Activated T-helper 1 cell treated with anti-CD3 and anti-CD28 coated beads, Interleukin-12 subunit alpha, Interleukin-12 subunit beta, Interleukin-2, Interleukin-4 antibody, amounts not matched to agents 30 ng/mL and 10 ng/mL and 1 ng/mL, durations not matched to agents 14 hours and 24 hours and 36 hours (primary cell): ENCODE data around the gene FAM131A. TPM values are rescaled to one million over a fixed set of nuclear protein-coding genes. Genes with fewer than 3 reads are reported as not detected.

Experiments
- DNase-seq: peaks from one replicate; pipeline ENCODE4 v3.0.0; 2021; ENCODE audit warnings: low spot score
- H3K27ac Mint-ChIP-seq: one replicate; pipeline ENCODE4 v1.8.0; 2021; ENCODE audit warnings: mild to moderate bottlenecking, mixed read lengths
- H3K27me3 Mint-ChIP-seq: one replicate; pipeline ENCODE4 v1.8.0; 2022; ENCODE audit warnings: mild to moderate bottlenecking, moderate library complexity, mixed read lengths; ENCODE audit not compliant: insufficient read depth
- H3K36me3 Mint-ChIP-seq: one replicate; pipeline ENCODE4 v1.8.0; 2021; ENCODE audit warnings: low read depth, mixed read lengths
- H3K4me1 Mint-ChIP-seq: one replicate; pipeline ENCODE4 v1.8.0; 2021; ENCODE audit warnings: low read depth, mixed read lengths
- H3K4me3 Mint-ChIP-seq: one replicate; pipeline ENCODE4 v1.8.0; 2021; ENCODE audit warnings: mild to moderate bottlenecking, moderate library complexity, mixed read lengths
- H3K9me3 Mint-ChIP-seq: one replicate; pipeline ENCODE4 v1.8.0; 2021; ENCODE audit warnings: mixed read lengths
- intact Hi-C: fragments of 100-400 bp; cut with micrococcal nuclease; formaldehyde crosslinking; loops from one replicate; pipeline ENCODE4 v1.15.1; 2024
- total RNA-seq: library from RNA; stranded (reverse); gene quantifications from 2 replicates; pipeline ENCODE4 v1.2.3, GENCODE V29; 2022

The FAM131A gene
- total RNA-seq, 1 donor from 2014 or later = 9.2 TPM

DNA sequence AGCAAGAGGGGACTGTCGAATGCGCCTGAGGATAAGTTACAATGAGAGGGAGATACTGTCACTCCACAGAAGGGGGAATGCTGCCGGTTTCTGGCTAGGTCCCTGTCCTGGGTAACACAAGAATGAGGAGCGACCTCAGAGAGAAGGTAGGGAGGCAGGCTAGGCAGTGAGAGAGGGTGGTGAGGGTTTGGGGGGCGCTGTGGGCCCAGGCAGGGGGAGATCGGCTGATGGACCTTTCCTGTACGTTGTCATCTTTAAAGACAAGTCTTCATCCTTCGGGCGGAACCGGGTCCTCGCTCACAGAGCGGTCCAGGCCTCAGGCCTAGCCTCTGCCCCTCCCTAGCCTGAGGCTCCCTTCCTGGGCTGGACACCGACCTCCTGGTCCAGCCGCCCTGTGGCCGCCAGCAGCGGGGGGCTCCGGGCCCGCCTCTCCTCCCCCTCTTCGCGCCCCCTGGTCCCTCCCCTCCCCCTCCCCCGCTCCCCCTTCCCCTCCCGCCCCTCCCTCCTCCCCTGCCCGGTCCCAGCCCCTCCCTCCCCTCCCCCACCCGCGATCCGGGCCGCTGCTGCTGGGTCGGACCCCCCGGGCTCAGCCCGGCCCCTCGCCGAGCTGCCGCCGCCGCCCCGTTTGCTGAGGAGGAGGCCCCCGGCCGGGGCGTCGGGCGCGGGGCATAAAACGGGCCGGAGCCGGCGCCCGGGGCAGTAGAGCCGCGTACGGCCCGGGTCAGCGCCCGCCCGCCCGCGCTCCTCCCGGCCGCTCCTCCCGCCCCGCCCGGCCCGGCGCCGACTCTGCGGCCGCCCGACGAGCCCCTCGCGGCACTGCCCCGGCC, 42.2 kb downstream of the FAM131A start, which contains the start of gene CHRD:
Gene CHRD, plus strand, starts transcription at position 697 of the 827 bp plus-strand sequence. CDS start 265 bp downstream, outside the sequence.
- no peak for DNase-seq
- Mint-ChIP-seq H3K9me3 (no peaks in the 10 kb centered on the region), H3K27ac (no peak within 1 kb of the TSS), H3K27me3 (peaks cover 71% of the 10 kb centered on the region), H3K4me3 (peak within 1 kb of the TSS; percentile 40), H3K36me3 (no peaks in the 10 kb centered on the region), H3K4me1 (no peaks in the 10 kb centered on the region)
- intact Hi-C loops = no loop called here

DNA sequence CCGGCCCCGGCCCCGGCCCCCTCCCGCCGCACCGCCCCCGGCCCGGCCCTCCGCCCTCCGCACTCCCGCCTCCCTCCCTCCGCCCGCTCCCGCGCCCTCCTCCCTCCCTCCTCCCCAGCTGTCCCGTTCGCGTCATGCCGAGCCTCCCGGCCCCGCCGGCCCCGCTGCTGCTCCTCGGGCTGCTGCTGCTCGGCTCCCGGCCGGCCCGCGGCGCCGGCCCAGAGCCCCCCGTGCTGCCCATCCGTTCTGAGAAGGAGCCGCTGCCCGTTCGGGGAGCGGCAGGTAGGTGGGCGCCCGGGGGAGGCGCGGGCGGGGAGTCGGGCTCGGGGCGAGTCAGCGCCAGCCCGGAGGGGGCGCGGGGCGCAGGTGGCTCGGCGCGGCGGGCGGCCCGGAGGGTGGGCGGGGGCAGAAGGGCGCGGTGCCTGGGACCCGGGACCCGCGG, 42.8 kb downstream of the FAM131A start:
- H3K27me3 Mint-ChIP-seq = peaks cover 71% of the 10 kb centered on the region
- intact Hi-C loops = no loop called here
- H3K4me1 Mint-ChIP-seq = no peaks in the 10 kb centered on the region
- H3K36me3 Mint-ChIP-seq = no peaks in the 10 kb centered on the region
- DNase-seq = no peak
- H3K4me3 Mint-ChIP-seq = no peak overlapping the region
- H3K27ac Mint-ChIP-seq = no peak overlapping the region
- no peaks in the 10 kb centered on the region for H3K9me3 Mint-ChIP-seq

DNA sequence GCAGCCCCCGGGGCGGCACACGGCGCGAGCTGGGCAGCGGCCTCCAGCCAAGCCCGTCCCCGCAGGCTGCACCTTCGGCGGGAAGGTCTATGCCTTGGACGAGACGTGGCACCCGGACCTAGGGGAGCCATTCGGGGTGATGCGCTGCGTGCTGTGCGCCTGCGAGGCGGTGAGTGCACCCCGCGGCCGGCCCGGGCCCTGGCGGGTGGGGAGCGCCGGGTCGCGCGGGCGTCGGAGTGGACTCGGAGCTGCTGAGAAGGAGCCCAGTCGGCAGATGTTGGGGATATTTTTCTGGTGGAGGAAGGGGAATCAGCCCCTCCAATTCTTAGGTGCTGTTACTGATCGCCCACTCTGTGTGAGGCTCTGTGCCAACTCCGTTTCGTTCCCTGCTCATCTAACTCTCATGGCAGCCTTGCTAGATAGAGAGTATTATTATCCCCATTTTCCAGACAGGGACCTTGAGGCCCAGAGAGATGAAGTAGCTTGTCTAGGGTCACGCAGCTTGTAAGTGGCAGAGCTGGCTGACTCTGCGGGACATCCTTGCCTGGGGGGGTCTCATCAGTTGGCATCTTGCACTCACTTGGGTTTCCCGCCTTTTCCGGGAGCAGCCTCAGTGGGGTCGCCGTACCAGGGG, 43.3 kb downstream of the FAM131A start:
- Mint-ChIP-seq H3K4me3 (peak overlapping the region; percentile 33), H3K27me3 (peaks cover 69% of the 10 kb centered on the region), H3K27ac (no peak overlapping the region), H3K9me3 (no peaks in the 10 kb centered on the region), H3K4me1 (no peaks in the 10 kb centered on the region), H3K36me3 (no peaks in the 10 kb centered on the region)
- DNase-seq = no peak
- intact Hi-C loops = no loop called here

DNA sequence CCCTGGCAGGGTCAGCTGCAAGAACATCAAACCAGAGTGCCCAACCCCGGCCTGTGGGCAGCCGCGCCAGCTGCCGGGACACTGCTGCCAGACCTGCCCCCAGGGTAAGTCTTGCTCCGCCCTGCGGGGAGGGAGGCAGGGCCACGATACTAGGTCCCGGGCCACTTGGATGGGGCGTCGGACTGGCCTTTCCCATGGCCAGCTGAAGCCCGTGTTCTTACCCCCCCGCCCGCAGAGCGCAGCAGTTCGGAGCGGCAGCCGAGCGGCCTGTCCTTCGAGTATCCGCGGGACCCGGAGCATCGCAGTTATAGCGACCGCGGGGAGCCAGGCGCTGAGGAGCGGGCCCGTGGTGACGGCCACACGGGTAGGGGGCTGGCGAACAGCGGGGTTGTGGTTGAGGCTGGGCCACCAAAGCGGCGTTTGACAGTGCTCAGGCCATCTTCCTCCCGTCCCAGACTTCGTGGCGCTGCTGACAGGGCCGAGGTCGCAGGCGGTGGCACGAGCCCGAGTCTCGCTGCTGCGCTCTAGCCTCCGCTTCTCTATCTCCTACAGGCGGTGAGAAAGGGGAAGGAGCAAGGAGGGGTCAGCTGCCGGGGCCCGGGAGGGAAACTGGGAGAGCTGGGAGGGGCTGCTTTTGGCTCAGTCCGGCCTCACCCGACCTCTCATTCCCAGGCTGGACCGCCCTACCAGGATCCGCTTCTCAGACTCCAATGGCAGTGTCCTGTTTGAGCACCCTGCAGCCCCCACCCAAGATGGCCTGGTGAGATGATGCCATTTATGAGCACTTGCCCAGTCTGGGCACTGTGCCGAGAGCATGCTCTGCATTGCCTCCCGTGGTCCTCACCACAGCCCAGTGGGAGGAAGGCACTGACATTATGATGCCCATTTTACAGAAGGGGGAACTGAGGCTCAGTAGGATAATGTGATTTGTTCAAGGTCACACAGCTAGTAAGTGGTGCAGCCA, 44.1 kb downstream of the FAM131A start:
- H3K36me3 Mint-ChIP-seq = no peaks in the 10 kb centered on the region
- no peaks in the 10 kb centered on the region for H3K4me1 Mint-ChIP-seq
- no peak for DNase-seq
- H3K9me3 Mint-ChIP-seq = no peaks in the 10 kb centered on the region
- no peak overlapping the region for H3K27ac Mint-ChIP-seq
- H3K4me3 Mint-ChIP-seq = no peak overlapping the region
- intact Hi-C loops = no loop called here
- peaks cover 65% of the 10 kb centered on the region for H3K27me3 Mint-ChIP-seq

DNA sequence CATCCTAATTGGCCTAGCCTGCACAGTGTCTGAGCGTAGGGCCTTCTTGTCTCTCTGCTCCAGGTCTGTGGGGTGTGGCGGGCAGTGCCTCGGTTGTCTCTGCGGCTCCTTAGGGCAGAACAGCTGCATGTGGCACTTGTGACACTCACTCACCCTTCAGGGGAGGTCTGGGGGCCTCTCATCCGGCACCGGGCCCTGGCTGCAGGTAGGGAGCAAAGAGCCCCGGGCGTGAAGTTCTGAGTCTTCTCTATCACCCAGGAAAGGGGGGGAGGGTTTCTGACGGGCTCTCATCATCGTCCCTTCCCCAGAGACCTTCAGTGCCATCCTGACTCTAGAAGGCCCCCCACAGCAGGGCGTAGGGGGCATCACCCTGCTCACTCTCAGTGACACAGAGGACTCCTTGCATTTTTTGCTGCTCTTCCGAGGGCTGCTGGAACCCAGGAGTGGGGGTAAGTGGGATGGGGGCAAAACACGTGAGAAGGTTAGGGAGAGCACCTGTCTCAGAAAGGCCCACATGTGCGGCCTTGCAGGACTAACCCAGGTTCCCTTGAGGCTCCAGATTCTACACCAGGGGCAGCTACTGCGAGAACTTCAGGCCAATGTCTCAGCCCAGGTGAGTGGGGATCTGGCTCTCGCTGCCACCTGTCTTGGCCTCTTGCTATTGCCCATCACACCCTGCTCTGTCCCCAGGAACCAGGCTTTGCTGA, 45.1 kb downstream of the FAM131A start:
- H3K36me3 Mint-ChIP-seq = no peaks in the 10 kb centered on the region
- H3K27ac Mint-ChIP-seq = no peak overlapping the region
- no peak for DNase-seq
- H3K4me1 Mint-ChIP-seq = no peaks in the 10 kb centered on the region
- H3K9me3 Mint-ChIP-seq = no peaks in the 10 kb centered on the region
- H3K4me3 Mint-ChIP-seq = no peak overlapping the region
- intact Hi-C loops = no loop called here
- H3K27me3 Mint-ChIP-seq = peaks cover 56% of the 10 kb centered on the region

DNA sequence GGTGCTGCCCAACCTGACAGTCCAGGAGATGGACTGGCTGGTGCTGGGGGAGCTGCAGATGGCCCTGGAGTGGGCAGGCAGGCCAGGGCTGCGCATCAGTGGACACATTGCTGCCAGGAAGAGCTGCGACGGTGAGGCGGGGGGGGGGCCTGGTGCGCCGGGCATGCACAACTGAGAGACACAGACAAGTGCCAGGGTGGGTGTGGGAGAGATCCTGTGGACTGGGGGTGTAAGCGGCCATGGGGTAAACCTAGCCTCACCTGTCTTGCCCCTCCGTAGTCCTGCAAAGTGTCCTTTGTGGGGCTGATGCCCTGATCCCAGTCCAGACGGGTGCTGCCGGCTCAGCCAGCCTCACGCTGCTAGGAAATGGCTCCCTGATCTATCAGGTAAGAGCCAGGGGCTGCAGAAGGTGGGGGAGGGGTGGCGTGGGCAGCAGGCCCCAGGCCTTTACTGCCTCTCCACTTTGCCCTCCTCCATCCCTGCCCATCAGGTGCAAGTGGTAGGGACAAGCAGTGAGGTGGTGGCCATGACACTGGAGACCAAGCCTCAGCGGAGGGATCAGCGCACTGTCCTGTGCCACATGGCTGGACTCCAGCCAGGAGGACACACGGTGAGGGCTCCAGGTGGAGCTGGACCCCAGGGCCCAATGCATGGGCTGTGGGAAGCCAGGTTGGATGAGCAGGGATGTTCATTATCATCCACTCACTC, 45.8 kb downstream of the FAM131A start:
- H3K9me3 Mint-ChIP-seq = no peaks in the 10 kb centered on the region
- intact Hi-C loops = no loop called here
- H3K27ac Mint-ChIP-seq = no peak overlapping the region
- H3K27me3 Mint-ChIP-seq = peaks cover 51% of the 10 kb centered on the region
- DNase-seq = no peak
- H3K36me3 Mint-ChIP-seq = no peaks in the 10 kb centered on the region
- H3K4me3 Mint-ChIP-seq = no peak overlapping the region
- no peaks in the 10 kb centered on the region for H3K4me1 Mint-ChIP-seq

DNA sequence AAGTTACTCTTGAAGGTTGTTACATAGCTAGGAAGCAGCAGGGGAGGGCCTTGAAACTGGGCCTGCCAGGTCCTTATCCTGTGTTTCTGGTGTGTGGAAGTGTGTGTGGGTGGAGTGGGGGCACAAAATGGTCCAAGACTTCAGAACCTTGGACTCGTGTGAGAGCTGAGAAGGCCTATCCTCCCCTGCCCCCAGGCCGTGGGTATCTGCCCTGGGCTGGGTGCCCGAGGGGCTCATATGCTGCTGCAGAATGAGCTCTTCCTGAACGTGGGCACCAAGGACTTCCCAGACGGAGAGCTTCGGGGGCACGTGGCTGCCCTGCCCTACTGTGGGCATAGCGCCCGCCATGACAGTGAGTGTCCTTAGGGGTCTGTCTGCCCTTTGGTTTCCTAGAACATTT, 46.9 kb downstream of the FAM131A start:
- intact Hi-C loops = no loop called here
- Mint-ChIP-seq H3K27me3 (peaks cover 42% of the 10 kb centered on the region), H3K4me1 (no peaks in the 10 kb centered on the region), H3K27ac (no peak overlapping the region), H3K9me3 (no peaks in the 10 kb centered on the region), H3K36me3 (no peaks in the 10 kb centered on the region), H3K4me3 (no peak overlapping the region)
- DNase-seq = no peak

DNA sequence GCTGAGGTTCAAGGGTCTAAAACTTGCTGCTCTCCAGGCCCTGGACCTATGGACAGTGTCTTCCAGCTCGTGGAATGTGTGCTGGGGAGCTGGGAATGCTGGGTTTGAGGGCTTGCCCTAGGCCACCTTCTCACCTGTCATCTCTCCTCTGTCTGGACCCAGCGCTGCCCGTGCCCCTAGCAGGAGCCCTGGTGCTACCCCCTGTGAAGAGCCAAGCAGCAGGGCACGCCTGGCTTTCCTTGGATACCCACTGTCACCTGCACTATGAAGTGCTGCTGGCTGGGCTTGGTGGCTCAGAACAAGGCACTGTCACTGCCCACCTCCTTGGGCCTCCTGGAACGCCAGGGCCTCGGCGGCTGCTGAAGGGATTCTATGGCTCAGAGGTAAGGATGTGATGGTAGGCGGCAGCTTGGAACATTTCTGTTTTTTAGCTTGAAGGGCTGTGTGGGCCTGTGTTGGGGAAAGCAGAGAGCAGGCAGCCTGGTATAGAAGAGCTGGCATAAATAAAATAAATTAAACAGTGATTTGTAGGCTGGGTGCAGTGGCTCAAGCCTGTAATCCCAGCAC, 47.5 kb downstream of the FAM131A start:
- Mint-ChIP-seq H3K36me3 (no peaks in the 10 kb centered on the region), H3K27me3 (peaks cover 43% of the 10 kb centered on the region), H3K4me3 (no peak overlapping the region), H3K9me3 (no peaks in the 10 kb centered on the region), H3K4me1 (no peaks in the 10 kb centered on the region), H3K27ac (no peak overlapping the region)
- DNase-seq = no peak
- intact Hi-C loops = no loop called here

DNA sequence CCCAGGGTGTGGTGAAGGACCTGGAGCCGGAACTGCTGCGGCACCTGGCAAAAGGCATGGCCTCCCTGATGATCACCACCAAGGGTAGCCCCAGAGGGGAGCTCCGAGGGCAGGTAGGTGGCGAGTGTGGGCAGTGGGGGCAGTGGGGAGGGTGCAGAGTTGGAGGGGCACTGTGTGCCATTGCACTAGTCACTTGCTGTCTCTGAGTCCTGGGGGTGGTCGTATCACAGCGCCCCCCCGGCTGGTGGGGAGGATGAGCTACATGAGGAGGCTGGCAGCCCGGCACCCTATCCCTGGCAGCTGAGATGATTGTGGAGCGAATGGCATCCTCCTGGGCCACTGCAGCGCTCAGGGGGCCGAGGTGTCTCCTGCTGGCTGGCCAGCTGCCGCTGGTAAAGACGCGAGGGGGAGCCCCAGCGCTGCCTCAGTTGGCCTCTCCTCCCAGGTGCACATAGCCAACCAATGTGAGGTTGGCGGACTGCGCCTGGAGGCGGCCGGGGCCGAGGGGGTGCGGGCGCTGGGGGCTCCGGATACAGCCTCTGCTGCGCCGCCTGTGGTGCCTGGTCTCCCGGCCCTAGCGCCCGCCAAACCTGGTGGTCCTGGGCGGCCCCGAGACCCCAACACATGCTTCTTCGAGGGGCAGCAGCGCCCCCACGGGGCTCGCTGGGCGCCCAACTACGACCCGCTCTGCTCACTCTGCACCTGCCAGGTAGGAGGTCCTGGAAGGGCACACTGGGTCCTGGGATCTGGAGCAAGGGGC, 48.8 kb downstream of the FAM131A start:
- DNase-seq = no peak
- Mint-ChIP-seq H3K27ac (no peak overlapping the region), H3K36me3 (no peaks in the 10 kb centered on the region), H3K9me3 (no peaks in the 10 kb centered on the region), H3K4me1 (no peaks in the 10 kb centered on the region), H3K4me3 (no peak overlapping the region), H3K27me3 (peaks cover 42% of the 10 kb centered on the region)
- intact Hi-C loops = no loop called here

DNA sequence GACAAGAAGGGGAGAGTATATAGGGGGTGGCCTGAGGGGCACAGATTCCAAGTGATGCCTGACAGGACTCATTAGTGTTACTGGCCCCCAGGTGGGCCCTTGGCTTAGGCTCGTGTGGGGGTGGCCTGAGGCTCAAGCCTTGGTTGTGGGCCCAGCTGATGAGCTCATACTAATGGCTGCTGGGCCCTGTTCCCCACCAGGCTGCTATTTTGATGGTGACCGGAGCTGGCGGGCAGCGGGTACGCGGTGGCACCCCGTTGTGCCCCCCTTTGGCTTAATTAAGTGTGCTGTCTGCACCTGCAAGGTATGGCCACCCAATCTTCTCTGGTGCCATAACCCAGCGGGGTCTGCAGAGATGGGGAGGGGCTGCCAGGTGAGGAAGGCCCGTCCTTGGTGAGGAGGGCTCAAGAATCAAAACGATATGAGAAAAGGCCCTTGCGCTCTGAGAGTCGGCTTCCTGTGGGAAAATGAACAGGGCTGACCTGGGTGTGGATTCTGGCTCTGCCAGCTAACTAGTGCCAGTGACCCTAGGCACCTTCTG, 49.8 kb downstream of the FAM131A start:
- Mint-ChIP-seq H3K4me3 (no peak overlapping the region), H3K9me3 (no peaks in the 10 kb centered on the region), H3K27me3 (peaks cover 32% of the 10 kb centered on the region), H3K36me3 (no peaks in the 10 kb centered on the region), H3K27ac (no peak overlapping the region), H3K4me1 (no peaks in the 10 kb centered on the region)
- intact Hi-C loops = no loop called here
- DNase-seq = no peak
